ENCODE measurements around the gene EXOSC5. TPM values are rescaled to one million over a fixed set of nuclear protein-coding genes. Genes with fewer than 3 reads are reported as not detected.
A peak's percentile ranks its signal among the peaks of the same experiment; 100 is the strongest.

Gene EXOSC5
- total and polyA plus RNA-seq, 9 of the 15 experiments (the other 6 are each of a cell fraction or from before 2014, with no cell fraction given), result 10.9 to 75.5 (median 37.8) TPM

DNA sequence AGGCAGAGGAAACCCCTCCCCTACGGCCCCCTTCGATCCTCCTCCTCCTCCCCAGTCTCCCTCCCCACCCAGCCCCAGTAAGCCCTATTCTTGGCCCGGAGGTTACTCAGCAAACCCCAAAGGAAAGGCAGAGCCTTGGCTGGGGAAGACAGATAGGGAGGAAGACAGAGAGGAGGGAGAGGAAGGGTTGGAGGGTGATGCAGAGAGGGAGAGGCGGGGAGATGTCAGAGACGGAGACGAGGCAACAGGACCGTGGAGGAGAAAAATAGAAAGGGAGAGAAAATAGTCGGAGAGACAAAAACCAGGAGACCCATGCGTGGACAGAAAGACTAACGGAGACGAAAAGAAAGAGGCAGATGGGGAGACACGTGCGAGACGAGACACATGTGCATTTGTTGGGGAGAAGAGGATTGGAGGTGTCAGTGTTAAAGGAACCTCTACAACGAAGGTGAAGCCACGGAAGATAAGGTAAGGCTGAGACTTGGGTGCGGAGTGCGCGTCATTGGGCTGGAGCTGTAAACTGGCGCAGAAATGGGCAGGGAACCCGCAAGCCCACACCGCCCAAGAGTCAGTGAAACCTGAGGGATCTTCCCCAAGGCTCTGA lies 46.3 kb downstream of the EXOSC5 start (continued):
- no peak for TF ChIP-seq RNF219 (CRISPR knock-in tag; IDR thresholded peaks at IDR 0.05)
- no peak for TF ChIP-seq PTBP1 (IDR thresholded peaks at IDR 0.05; ENCODE audit: low read depth, low read length)
- TF ChIP-seq E4F1 (CRISPR knock-in tag; IDR thresholded peaks at IDR 0.05; ENCODE audit: borderline replicate concordance), result no peak
- TF ChIP-seq STAT5B (CRISPR knock-in tag; IDR thresholded peaks at IDR 0.05), result no peak
- TF ChIP-seq HMG20A (CRISPR knock-in tag; conservative IDR thresholded peaks at IDR 0.05), result no peak
- no peak for TF ChIP-seq U2AF1 (optimal IDR thresholded peaks at IDR 0.05; ENCODE audit: low read depth, low read length)
- peak in 1 of 2 experiments; percentile 33; a peak in 1 of 4 replicates for TF ChIP-seq CSDE1 (IDR thresholded peaks at IDR 0.05)
- TF ChIP-seq IFI16 (CRISPR knock-in tag; IDR thresholded peaks at IDR 0.05), result no peak
- no peak for TF ChIP-seq GATAD2A (IDR thresholded peaks at IDR 0.05)
- no peak for TF ChIP-seq ZNF707 (CRISPR knock-in tag; conservative IDR thresholded peaks at IDR 0.05)
- no peak for TF ChIP-seq CAMTA2 (CRISPR knock-in tag; conservative IDR thresholded peaks at IDR 0.05)
- no peak for TF ChIP-seq CCAR2 (IDR thresholded peaks at IDR 0.05; ENCODE audit: low read depth, low read length)
- no peak for TF ChIP-seq ZNF589 (CRISPR knock-in tag; IDR thresholded peaks at IDR 0.05; ENCODE audit: low read depth)
- TF ChIP-seq ZNF24 (IDR thresholded peaks at IDR 0.05), result no peak
- TF ChIP-seq MTA2 (IDR thresholded peaks at IDR 0.05; ENCODE audit: low read depth), result peak; percentile 47
- 0 out of 2 replicates have a peak, but pooled peaks have one; percentile 21 for TF ChIP-seq ZBTB5 (IDR thresholded peaks at IDR 0.05)
- TF ChIP-seq FUS (optimal IDR thresholded peaks at IDR 0.05; ENCODE audit: low read depth, low read length), result no peak
- TF ChIP-seq BRF2 (IDR thresholded peaks at IDR 0.05; ENCODE audit: borderline replicate concordance, insufficient read depth, insufficient read length), result no peak
- TF ChIP-seq ETS1 (conservative IDR thresholded peaks at IDR 0.05; ENCODE audit: control insufficient read depth, low read depth, low read length), result 0 out of 2 replicates have a peak, but pooled peaks have one; percentile 62
- TF ChIP-seq MED1 (CRISPR knock-in tag; IDR thresholded peaks at IDR 0.05; ENCODE audit: borderline replicate concordance), result no peak
- no peak for TF ChIP-seq PTTG1 (tag; IDR thresholded peaks at IDR 0.05; ENCODE audit: low read depth)
